Pulmonary artery endothelial cell (primary cell): Measurements from ENCODE around the gene ANKRD13D. TPM values are rescaled to one million over a fixed set of nuclear protein-coding genes. Genes with fewer than 3 reads are reported as not detected.

ENCODE experiments used
- DNase-seq: peaks from one replicate; pipeline ENCODE4 v3.0.0-alpha.2; 2011; ENCODE audit warnings: low read depth, low spot score
- total RNA-seq: library from RNA; depleted of rRNA; stranded (reverse); fragments of >200 nt; gene quantifications from 2 replicates; pipeline ENCODE4 v1.2.3, GENCODE V29; 2014

ANKRD13D gene
- total RNA-seq, 1 donor from 2014 or later = 27.0 TPM

DNA sequence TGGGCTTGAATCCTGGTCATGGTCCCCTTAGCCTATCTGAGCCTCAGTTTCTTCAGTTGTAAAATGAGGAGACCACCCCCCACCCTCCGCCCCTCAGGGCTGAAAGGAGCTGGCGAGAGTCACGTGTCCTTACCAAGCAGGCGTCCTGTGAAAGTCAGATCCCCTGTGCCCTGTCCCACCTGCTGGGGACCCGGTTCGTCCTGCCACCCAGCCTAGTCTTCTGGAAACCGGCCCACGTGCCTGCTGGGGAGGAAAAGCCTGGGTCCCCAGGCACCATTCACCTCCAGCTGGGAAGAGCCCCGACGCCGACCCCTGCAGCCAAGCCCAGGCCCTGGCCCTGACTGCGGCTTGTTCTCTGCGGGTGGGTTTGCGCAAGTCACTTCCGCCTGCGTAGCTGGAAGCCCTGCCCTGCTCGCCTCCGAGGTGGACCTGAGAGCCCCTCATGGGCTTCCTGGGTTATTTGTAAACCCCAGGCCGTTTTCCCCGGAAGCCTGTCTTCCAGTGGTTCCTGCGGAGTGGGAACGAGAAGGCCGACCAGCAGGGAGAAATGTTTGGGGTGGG, 13.5 kb downstream of the ANKRD13D start:
- DNase-seq = no peak

DNA sequence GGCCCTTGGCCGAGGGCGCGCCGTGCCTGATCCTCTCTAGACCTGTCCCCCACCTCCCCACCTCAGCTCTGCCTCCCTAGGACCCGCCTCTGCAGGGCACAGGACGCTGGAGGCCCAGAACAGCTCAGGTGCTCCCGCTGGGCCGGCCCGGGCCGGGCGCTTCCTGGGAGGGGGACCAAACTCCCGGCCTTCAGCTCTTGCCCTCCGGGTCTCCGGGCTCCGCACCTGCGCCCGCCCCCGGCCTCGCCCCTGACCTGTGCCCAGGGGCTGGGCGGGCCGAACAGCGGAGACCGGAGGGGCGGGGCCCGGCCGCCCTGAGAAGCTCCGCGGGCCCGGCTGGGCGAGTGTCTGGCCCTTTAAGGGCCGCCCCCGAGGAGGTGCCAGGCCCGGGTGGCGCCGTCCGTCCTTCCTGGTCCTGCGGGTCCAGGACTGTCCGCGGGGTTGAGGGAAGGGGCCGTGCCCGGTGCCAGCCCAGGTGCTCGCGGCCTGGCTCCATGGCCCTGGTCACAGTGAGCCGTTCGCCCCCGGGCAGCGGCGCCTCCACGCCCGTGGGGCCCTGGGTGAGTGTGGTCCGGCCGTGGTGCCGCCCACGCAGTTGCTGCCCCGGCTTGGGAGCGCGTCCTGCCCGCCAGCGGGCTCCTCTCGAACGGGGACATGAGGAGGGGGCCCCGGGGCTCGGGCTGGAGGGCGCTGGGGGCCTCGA, 14.2 kb downstream of the ANKRD13D start, which contains the start of gene SSH3:
SSH3 (plus strand) TSS at position 399 of the 703 bp plus-strand sequence; CDS start at position 495, 96 bp downstream.
- no peak for DNase-seq

DNA sequence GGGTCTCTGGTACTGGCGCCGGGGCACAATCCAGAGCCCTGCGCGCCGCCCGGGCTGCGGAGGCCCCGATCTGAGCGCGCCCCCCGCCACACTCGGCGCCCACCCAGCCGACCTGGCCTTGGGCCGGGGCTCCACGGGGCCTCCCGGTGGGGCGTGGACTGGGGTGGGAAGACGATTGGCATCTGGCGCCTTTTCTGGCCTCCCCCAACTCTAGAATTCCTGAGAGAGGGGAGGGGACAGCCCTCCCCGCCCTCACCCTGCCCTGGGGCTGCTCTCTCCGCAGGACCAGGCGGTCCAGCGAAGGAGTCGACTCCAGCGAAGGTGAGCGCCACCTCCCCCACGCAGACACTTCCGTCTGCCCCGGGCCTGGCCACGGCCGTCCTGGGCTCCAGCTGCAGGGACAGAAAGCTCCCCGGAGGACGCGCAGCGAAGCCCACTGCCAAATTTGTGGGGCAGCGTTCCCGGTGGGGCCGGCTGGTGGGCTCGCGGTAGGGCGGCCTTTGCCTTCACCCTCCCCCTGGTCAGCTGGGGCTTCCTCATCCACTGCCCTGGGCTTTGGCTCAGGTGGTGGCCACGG, 14.8 kb downstream of the ANKRD13D start:
- DNase-seq = no peak

DNA sequence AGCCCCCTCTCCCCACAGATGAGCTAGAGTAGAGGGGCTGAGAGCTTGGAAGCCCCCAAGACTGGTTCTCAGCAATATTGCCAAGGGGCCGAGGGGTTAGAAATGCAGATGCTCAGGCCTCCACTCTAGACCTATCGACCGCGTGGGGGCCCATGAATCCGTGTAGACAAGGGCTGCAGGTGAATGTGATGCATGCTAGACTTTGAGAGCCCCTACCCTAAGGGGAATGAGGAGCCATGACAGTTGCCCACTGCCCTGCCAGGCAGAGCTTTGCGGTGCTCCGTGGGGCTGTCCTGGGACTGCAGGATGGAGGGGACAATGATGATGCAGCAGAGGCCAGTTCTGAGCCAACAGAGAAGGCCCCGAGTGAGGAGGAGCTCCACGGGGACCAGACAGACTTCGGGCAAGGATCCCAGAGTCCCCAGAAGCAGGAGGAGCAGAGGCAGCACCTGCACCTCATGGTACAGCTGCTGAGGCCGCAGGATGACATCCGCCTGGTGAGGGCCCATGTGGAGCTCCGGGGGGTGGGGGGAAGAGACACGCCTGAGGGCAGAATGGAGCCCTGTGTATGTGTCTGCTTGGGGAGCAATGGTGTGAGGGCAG, 15.5 kb downstream of the ANKRD13D start:
- no peak for DNase-seq

DNA sequence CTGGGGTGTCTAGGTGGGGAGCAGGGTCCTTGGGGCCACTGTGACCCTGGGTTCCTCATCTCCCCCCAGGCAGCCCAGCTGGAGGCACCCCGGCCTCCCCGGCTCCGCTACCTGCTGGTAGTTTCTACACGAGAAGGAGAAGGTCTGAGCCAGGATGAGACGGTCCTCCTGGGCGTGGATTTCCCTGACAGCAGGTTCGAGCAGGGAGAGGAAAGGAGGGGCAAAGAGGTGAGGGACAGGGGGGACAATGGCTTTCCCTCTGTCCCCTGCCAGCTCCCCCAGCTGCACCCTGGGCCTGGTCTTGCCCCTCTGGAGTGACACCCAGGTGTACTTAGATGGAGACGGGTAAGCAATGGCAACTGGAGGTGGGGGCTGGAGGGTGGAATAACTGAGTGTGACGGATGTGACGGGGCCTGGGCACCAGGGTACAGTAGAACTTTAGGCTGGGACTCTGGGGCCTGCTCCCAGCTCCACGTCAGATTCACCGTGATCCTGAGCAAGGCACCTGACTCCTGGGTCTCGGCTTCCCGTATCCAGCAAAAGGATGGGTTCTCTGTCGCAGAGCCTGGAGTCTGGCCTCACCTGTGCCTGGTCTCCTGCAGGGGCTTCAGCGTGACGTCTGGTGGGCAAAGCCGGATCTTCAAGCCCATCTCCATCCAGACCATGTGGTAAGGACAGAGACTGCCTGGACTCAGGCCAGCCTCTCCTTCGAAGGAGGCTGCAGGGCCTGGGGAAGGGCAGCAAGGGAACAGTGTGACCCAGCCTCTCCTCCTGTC, 17.9 kb downstream of the ANKRD13D start:
- no peak for DNase-seq

DNA sequence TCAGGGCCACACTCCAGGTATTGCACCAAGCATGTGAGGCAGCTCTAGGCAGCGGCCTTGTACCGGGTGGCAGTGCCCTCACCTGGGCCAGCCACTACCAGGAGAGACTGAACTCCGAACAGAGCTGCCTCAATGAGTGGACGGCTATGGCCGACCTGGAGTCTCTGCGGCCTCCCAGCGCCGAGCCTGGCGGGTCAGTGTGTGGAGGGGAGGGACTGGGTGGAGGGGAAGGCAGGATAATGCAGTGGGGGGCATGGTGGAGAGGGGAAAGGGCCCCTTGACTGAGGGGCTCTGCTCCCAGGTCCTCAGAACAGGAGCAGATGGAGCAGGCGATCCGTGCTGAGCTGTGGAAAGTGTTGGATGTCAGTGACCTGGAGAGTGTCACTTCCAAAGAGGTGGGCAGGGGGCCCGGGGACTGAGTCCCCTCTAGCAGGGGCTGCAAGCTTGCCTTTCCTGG, 18.5 kb downstream of the ANKRD13D start:
- DNase-seq = no peak

DNA sequence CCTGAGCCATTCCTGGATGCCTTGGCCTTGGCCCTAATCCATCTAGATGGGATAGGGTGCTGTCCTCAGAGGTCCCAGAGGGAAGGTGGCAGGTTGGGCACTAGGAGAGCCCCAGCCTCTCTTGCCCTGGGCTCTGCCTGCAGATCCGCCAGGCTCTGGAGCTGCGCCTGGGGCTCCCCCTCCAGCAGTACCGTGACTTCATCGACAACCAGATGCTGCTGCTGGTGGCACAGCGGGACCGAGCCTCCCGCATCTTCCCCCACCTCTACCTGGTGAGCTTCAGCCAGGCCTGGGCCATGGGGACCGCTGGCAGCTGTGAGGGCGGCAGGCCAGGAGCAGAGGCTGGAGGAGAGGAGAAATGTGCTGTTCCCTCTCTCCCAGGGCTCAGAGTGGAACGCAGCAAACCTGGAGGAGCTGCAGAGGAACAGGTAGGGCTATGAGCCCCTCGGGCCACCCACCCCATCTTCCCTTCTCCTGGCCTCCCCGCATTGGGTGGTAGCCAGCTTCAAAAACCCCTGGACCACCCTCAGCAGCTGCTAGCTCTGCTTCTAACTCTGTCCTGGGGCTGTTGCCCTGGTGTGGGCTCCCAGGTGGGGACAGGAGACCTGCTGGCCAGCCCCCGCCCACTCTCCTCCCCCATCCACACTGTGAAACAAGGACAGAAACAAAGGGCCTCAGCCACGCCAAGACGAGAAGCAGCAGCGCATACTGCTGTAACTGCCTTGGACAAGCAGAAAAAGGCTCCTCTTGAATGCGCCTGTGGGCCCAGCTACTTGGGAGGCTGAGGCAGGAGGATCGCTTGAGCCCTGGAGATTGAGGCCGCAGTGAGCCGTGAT, 19.1 kb downstream of the ANKRD13D start:
- no peak for DNase-seq

DNA sequence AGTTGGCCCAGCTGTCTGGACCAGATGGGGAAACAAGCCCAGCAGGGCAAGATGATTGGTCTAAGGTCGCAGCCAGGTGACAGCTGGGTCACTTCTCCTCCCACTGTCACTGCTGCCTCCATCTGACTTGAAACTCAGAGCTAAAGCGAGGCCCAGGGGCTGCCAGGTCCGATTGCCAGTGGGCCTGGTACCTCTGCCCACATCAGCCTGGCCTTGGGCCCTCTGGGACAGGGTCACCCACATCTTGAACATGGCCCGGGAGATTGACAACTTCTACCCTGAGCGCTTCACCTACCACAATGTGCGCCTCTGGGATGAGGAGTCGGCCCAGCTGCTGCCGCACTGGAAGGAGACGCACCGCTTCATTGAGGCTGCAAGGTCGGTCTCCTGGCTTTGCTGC, 20.1 kb downstream of the ANKRD13D start:
- no peak for DNase-seq

DNA sequence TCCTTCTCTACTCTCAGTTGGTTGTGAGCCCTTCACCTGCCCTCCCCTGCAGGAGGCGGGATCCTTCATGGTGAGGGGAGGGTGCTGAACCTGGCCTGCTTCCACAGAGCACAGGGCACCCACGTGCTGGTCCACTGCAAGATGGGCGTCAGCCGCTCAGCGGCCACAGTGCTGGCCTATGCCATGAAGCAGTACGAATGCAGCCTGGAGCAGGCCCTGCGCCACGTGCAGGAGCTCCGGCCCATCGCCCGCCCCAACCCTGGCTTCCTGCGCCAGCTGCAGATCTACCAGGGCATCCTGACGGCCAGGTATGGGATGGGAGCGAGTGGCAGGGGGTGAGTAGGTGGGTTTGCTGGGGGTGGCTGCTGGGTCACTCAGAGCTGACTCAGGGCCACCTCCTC, 20.6 kb downstream of the ANKRD13D start:
- no peak for DNase-seq

DNA sequence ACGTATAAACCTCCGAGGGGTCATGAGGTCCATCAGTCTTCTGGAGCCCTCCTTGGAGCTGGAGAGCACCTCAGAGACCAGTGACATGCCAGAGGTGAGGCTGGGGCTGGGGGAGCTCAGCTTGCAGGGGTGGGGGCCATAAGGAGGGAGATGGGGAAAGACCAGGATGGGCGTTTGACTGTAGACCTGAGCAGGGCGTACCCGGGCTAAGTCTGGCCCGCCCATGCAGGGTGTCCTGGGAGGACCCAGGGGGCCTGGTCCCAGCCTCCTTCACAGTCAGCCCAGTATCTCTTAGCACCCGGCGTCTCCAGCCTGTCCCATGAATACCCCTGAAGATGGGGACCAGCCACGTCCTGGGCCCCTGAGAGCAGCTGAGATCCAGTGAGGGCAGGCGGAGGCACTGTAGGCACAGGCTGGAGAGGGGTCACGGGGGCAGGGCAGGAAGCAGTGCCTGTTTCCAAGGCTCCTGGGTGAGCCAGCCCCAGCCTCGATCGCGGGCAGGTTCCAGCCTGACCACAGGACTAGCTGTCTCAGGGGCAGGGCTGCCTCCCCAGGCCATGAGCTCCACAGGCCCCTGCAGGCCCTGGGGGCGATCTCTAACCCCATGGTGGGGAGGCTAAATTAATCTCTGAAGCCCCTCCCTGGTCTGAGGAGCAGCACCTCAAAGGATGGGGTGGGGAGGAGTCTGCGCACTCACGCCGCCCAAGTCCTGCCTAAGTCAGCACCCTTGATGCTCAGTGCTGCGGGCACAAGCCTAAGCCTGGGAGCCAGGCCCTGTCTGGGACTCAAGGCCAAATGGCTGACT, 21.3 kb downstream of the ANKRD13D start:
- DNase-seq = no peak

DNA sequence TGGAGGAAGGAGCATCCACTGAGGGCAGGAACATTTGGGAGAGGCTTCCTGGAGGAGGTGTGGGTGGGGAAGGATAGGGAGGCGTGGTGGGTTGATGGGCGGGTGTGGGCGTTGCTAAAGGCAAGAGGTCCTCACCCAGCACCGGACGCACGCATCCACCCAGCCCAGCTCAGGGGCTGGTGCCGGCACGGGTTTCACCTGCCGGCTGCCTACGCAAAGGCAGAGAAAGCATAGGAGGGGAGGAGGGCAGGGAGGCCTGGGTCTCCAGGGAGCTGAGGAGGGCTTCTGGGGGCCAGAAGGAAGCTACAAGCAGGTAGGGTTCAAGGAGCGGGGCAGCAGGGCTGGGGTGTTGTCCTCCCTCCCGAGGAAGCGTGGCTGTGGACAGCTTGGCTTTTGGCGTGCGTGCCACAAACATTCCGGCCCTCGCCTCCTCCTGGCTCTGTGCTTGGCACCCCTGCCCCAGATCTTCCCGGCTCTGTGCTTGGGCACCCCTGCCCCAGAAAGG, 22.0 kb downstream of the ANKRD13D start:
- no peak for DNase-seq

DNA sequence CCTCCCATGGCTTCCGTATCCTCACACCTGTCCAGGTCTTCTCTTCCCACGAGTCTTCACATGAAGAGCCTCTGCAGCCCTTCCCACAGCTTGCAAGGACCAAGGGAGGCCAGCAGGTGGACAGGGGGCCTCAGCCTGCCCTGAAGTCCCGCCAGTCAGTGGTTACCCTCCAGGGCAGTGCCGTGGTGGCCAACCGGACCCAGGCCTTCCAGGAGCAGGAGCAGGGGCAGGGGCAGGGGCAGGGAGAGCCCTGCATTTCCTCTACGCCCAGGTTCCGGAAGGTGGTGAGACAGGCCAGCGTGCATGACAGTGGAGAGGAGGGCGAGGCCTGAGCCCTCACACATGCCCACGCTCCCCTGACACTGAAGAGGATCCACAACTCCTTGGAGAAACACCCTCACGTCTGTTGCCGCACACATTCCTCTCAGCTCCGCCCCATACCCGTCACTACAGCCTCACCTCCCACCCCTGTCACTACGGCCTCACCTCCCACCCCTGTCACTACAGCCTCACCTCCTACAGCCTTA, 22.5 kb downstream of the ANKRD13D start:
- DNase-seq = no peak

DNA sequence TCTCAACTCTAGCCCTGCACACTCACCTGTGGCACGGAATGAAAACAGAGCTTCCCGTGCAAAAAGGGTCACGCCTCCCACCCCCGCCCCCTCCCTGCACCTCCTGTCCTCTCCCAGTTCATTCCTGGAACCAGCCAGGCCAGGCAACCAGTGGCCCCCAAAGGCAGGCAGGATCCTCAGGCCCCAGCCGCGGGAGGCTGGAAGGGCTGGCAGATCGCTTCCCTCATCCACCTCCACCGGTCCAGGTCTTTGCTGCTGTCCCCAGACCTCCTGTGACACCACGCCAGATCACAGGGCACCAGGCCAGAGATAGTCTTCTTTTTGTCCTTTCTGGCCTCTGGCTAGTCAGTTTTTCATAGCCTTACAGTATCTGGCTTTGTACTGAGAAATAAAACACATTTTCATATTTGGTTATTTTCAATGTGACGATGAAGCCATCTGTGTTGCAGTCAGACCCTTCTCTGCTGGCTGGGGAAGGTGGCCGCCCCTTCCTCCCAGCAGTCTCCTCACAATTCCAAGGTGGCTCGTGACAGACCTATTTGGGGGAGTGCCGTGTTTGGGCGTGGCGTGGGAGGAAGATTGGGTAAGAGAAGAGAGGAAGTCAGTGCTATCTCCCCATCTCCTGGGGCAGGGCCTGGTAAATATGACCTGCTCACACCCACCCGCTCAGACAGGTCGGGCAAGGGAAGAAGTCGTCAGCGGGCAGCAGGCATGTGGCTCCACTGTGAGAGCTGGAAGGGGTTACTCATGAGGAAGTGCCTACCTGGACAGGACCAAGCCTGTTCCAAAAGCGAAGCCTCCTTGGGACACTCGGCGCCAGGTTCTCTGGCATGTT, 23.3 kb downstream of the ANKRD13D start:
- no peak for DNase-seq

DNA sequence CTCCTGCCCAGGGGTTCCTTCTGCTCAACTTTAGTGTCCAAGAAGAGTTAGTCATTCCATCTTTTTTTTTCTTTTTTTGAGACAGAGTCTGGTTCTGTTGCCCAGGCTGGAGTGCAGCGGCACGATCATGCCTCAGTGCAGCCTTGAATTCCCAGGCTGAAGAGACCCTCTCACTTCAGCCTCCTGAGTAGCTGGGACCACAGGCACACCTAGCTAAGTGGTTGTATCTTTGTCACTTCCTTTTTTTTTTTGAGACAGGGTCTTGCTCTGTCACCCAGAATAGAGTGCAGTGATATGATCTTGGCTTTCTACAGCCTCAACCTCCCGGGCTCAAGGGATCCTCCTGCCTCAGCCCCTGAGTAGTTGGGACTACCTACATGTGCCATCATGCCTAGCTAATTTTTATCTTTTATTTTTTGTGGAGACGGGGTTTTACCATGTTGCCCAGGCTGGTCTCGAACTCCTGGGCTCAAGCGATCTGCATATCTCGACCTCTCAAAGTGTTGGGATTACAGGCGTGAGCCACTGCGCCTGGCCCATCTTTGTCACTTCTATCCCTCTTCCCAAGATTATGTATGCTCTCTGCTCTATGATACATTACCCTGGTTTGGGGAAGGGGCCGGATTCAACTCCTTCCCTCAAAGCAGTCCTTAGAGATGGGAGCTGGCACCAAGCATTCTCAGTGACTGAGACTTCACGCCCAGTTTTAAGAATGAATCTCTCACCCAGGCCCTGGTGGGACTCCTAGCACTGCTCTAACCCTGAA, 24.2 kb downstream of the ANKRD13D start:
- no peak for DNase-seq

DNA sequence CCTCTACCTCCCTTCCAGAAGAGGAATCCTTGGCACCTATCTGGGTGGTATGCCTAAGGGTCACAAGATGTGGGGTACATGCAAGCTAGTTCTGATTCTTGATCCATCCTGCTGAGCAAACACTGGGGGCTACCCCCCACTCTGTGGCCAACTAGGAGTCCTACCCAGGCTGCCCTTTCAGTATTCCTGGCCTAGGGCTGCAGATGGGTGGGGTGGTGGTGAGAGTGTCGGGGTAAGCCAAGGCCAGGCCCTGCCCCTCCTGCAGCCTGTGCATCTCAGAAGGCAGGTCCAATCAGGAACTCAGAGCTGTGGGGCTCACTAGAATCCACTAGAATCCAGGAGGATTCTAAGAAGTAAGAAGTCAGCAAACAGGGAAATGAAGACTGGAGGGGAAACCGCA, 25.1 kb downstream of the ANKRD13D start:
- DNase-seq = no peak

DNA sequence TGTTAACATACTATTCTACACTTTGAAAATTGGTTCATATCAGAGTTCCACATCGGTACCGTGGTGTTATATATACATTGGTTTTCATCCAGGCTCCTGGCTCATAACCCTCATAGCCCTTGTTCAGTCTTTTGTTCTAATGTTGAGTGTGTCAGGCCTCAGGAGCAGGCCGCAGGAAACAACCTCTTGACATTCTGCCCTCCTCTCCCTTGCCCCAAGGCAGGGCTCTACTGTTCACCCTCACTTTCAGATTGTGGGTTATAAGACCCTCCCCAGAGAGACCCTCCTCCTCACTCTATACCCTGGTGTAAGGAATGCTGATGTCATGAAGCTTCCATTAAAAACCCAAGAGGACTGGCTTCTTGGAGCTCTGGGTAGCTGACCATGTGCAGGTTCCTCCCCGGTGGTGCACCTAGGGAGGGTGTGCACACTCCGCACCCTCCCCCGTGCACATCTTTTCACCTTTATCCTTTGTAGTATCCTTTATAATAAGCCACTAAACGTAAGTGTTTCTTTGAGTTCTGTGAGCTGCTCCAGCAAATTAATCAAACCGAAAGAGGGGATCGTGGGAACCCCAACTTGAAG, 26.3 kb downstream of the ANKRD13D start:
- DNase-seq = no peak

DNA sequence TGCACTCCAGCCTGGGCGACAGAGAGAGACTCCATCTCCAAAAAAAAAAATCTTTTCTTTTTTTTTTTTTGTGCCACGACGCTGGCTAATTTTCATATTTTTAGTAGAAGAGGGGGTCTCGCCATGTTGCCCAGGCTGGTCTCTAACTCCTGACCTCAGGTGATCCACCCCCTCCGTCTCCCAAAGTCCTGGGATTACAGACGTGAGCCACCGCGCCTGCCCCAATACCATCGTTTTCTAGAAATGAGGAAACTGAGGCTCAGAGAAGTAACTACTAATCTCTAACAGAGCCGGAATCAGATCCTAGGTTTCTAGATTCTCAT, 27.7 kb downstream of the ANKRD13D start:
- no peak for DNase-seq
